ENCODE data around the gene TRPM3.

The TRPM3 gene

GRCh38 chr9:70979966-70980365, 141.5 kb downstream of the TRPM3 start:
- TF ChIP-seq POLR2AphosphoS5 (IDR thresholded peaks at IDR 0.05; ENCODE audit: low read depth) (no peak), CTCF (IDR thresholded peaks at IDR 0.05; ENCODE audit: insufficient read depth, low read length) (no peak), GABPA (IDR thresholded peaks at IDR 0.05; ENCODE audit: low read depth) (no peak), SPI1 (IDR thresholded peaks at IDR 0.05; ENCODE audit: borderline replicate concordance, low read depth) (no peak), REST (IDR thresholded peaks at IDR 0.05; ENCODE audit: insufficient replicate concordance, low read depth) (no peak)
- Histone ChIP-seq H3K27ac (replicated peaks) (no peak overlapping the region), H3K4me3 (replicated peaks; ENCODE audit: insufficient read depth, low read length) (no peak overlapping the region), H3K27me3 (ENCODE audit: insufficient read depth, poor library complexity, severe bottlenecking) (no peaks in the 10 kb centered on the region)
- no peak for DNase-seq (ENCODE audit: low read depth in 1 of 2, low spot score in 1 of 2)

- H3K4me3 ChIP-seq (replicated peaks; ENCODE audit: insufficient read depth, low read length) = no peak overlapping the region
- no peaks in the 10 kb centered on the region for H3K27me3 ChIP-seq (ENCODE audit: insufficient read depth, poor library complexity, severe bottlenecking)
- no peak overlapping the region for H3K27ac ChIP-seq (replicated peaks)
- no peak for DNase-seq (ENCODE audit: low read depth in 1 of 2, low spot score in 1 of 2)
- TF ChIP-seq POLR2AphosphoS5 (IDR thresholded peaks at IDR 0.05; ENCODE audit: low read depth) = no peak
- TF ChIP-seq SPI1 (IDR thresholded peaks at IDR 0.05; ENCODE audit: borderline replicate concordance, low read depth) = no peak
- no peak for TF ChIP-seq REST (IDR thresholded peaks at IDR 0.05; ENCODE audit: insufficient replicate concordance, low read depth)
- no peak for TF ChIP-seq GABPA (IDR thresholded peaks at IDR 0.05; ENCODE audit: low read depth)
These were observed 143.3 kb downstream of the TRPM3 start for GRCh38 chr9:70978085-70978484.

- no peak for DNase-seq (ENCODE audit: low read depth in 1 of 2, low spot score in 1 of 2)
- Histone ChIP-seq H3K27me3 (ENCODE audit: insufficient read depth, poor library complexity, severe bottlenecking) (no peaks in the 10 kb centered on the region), H3K27ac (replicated peaks) (no peak overlapping the region), H3K4me3 (replicated peaks; ENCODE audit: insufficient read depth, low read length) (no peak overlapping the region)
- TF ChIP-seq SPI1 (IDR thresholded peaks at IDR 0.05; ENCODE audit: borderline replicate concordance, low read depth) = no peak
- no peak for TF ChIP-seq GABPA (IDR thresholded peaks at IDR 0.05; ENCODE audit: low read depth)
- TF ChIP-seq POLR2AphosphoS5 (IDR thresholded peaks at IDR 0.05; ENCODE audit: low read depth) = no peak
- no peak for TF ChIP-seq CTCF (IDR thresholded peaks at IDR 0.05; ENCODE audit: insufficient read depth, low read length)
- no peak for TF ChIP-seq REST (IDR thresholded peaks at IDR 0.05; ENCODE audit: insufficient replicate concordance, low read depth)
These were observed 145.6 kb downstream of the TRPM3 start for GRCh38 chr9:70975821-70976220.
